ENCODE results near the gene AGBL4.

GRCh38 chr1:50060279-50060678 lies 36.5 kb upstream of the AGBL4 start:
- TF ChIP-seq ZNF282 (IDR thresholded peaks at IDR 0.05; ENCODE audit: partially characterized antibody), result no peak
- no peak for TF ChIP-seq TCF12 (IDR thresholded peaks at IDR 0.05)
- TF ChIP-seq TCF12 (CRISPR knock-in tag; IDR thresholded peaks at IDR 0.05), result no peak
- no peak for TF ChIP-seq ZNF280D (CRISPR knock-in tag; IDR thresholded peaks at IDR 0.05)
- no peak for TF ChIP-seq HIC2 (CRISPR knock-in tag; IDR thresholded peaks at IDR 0.05; ENCODE audit: low read depth)
- TF ChIP-seq NFATC3 (CRISPR knock-in tag; IDR thresholded peaks at IDR 0.05), result no peak
